HUDEP-2 (cell line): ENCODE measurements around the gene EPO.
A peak's percentile ranks its signal among the peaks of the same experiment; 100 is the strongest.

Experiments used
- DNase-seq, 76 experiments: peaks; one replicate each; lab custom pipeline; 2025; ENCODE audit not compliant: unreplicated experiment in 76 of 76; lab: John Stamatoyannopoulos, UW

Gene EPO

DNA sequence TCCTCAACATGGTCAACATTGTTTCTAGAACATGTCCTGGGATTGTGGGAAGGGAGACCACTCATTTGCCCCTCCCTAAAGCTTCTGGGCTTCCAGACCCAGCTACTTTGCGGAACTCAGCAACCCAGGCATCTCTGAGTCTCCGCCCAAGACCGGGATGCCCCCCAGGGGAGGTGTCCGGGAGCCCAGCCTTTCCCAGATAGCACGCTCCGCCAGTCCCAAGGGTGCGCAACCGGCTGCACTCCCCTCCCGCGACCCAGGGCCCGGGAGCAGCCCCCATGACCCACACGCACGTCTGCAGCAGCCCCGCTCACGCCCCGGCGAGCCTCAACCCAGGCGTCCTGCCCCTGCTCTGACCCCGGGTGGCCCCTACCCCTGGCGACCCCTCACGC lies at the start of gene EPO:
EPO (plus strand) TSS at position 190 of the 392 bp plus-strand sequence. CDS start 513 bp downstream, outside the sequence.
- no peak for DNase-seq

DNA sequence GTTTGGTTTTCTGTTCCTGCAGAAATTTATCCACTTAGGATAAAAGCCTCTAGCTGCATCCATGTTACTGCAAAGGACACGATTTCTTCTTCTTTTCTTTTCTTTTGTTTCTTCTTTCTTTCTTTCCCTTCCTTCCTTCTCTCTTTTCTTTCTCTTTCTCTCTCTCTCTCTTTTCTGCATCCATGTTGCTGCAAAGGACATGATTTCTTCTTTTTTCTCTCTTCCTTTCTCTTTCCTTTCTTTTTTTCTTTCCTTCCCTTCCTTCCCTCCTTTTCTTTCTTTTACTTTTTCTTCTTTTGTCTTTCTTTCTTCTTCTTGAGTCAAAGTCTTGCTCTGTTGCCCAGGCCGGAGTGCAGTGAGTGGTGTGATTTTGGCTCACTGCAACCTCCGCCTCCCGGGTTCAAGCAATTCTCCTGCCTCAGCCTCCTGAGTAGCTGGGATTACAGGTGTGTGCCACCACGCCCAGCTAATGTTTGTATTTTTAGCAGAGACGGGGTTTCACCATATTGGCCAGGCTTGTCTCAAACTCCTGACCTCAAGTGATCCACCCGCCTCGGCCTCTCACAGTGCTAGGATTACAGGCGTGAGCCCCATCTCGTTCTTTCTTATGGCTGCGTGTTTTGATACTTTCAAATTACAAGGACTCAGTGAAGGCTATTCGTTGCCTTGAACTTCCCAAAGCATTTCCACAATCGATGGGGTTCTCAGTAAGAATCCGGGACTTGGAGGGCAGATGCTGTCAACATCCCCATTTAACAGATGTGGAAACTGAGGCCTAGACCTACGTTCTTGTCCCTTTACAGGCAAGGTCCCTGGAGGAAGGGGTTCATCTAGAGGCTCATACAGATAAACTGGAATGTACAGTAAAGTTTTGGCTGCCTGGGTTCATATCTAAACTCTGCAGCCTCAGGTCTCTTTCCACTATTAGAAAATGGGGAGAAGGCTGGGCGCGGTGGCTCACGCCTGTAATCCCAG lies 48.6 kb upstream of the EPO start:
- DNase-seq = no peak

DNA sequence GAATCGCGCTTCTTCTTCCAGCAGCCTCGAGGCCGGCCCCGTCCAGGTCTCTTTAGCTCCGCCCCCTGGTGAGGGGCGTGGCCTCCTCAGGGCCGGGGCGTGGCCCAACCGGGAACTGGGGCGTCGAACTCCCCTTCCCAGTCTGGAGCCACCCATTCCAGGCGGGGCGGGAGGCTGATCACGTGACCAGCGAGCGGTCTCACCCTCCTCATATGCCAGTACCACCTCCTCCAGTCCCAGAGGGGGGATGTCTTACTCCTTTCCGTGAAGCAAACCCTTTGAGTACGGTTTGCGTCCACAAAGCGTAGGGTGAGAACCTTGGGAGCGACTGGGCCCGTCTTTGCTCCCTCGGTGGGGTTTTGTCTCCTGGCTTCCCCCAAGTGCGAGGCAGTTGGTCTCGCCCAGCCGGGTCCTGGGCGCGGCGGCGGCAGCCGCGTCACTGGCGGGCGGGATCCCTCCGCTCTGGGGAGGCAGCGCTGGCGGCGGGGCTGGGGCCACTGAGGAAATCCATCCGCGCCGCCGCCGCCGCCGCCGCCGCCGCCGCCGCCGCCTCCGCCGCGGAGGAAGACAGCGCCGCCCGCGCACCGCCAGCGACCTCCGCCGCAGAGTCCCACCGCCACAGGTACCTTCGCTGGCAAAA lies 46.8 kb upstream of the EPO start, which contains the start of gene GNB2:
GNB2 (plus strand) TSS at position 439 of the 640 bp plus-strand sequence. CDS start 2,526 bp downstream, outside the sequence.
- peak; percentile 86 to 100 (median 98) for DNase-seq

DNA sequence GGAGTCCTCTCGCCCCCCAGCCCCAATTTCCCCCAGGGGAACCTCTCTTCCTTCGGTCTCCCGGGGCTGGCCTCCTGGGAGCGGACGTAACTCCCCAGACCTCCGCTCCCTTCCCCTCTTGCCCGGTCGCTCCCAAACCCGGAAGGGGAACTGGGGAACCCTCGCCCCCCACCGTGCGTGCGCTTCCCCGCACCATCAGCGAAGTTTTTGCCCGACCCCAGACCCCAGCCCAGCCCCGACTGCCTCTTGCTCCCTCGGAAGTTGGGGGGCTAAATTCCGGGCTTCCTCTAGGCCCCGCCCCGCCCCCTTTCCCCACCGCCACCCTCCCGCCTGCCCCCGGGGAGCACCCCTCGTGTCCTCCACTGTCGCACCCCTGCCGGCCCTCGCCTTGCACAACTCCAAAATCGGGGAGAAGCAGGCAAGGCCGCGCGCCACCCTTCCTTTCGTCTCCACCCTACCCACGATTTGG lies 46.3 kb upstream of the EPO start:
- DNase-seq = peak in 23 of 76 experiments; percentile 7 to 73 (median 40)

- peak in 10 of 76 experiments; percentile 14 to 59 (median 32) for DNase-seq
These were observed 45.7 kb upstream of the EPO start for GRCh38 chr7:100674411-100675104.

- peak in 3 of 76 experiments; percentile 38 to 47 (median 39) for DNase-seq
These were observed 45.2 kb upstream of the EPO start for GRCh38 chr7:100675105-100675451.

DNA sequence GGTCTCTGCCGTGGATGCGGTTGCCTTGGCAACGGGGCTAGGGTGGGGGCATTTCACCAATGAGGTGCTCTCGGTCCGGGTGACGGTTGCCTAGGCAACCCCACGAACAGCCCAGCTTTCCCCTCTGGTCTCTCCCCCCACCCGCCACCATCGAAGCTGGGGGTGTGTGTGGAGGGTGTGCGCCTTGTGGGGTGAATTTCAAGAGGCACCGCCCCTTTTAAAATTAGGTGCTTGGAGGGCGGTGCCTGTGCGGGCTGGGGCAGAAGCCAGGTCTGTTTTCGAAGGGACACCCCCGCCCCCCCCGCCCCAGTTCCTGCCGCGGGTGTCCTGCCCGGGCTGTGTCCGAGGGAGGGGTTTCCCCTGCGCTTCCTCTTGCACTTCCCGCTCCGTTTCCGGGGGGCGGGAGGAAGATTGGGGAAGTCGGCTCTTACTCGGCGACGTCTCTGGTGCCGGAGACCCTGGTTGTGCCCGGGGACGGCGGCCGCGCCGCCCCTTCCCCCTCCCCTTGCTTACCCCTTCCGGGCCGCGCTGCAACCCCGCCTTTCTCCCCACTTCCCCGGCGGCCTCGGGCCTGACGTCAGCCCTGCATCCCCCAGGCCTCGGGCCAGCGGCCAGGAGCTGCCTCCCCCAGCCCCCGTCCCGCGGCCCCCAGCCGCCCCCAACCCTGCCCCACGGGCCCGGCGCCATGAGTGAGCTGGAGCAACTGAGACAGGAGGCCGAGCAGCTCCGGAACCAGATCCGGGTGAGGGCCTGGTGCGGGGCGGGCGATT lies 44.5 kb upstream of the EPO start:
- peak in 74 of 76 experiments; percentile 15 to 87 (median 70) for DNase-seq

DNA sequence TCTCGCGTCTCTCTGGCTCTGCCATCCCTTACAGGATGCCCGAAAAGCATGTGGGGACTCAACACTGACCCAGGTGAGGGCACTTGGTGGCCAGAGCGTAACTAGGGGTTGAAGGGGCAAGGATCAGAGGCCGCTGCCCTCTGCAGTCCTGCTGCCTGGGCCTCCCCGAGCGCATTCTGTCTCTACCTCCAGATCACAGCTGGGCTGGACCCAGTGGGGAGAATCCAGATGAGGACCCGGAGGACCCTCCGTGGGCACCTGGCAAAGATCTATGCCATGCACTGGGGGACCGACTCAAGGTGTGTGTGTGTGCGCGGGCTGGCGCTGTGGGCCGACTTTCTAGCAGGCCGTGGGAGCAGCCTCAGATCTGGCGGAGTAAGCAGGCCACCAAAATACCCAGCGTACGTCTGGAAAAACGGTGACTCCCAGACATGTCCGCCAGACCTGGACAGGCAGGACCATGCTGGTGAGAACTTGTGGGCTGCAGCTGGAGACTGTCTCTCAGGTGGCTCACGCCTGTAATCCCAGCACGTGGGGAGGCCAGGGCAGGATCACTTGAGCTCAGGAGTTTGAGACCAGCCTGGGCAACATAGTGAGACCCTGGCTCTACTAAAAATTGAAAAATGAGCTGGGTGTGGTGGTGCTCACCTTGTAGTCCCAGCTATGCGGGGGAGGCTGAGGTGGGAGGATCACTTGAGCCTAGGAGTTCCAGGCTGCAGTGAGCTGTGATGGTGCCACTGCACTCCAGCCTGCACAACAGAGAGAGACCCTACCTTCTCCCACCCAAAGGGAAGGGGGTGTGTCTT lies 43.6 kb upstream of the EPO start:
- DNase-seq = no peak

- DNase-seq = no peak
These were observed 42.7 kb upstream of the EPO start for GRCh38 chr7:100677308-100678267.

DNA sequence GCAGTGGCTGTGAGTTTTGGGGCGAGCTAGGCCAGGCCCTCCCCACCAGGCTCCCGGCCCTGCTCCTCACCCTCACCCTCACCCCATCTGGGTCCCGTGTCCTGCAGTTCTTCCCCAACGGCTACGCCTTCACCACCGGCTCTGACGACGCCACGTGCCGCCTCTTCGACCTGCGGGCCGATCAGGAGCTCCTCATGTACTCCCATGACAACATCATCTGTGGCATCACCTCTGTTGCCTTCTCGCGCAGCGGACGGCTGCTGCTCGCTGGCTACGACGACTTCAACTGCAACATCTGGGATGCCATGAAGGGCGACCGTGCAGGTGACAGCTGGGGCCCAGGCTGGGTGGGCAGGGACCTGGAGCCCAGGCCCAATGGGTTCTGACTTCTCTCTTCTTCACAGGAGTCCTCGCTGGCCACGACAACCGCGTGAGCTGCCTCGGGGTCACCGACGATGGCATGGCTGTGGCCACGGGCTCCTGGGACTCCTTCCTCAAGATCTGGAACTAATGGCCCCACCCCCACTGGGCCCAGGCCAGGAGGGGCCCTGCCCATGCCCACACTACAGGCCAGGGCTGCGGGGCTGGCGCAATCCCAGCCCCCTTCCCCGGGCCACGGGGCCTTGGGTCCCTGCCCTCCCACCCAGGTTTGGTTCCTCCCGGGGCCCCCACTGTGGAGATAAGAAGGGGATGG lies 41.8 kb upstream of the EPO start:
- DNase-seq = peak in 1 of 76 experiments; percentile 21

GRCh38 chr7:100679129-100679926 lies 40.9 kb upstream of the EPO start:
- no peak for DNase-seq

DNA sequence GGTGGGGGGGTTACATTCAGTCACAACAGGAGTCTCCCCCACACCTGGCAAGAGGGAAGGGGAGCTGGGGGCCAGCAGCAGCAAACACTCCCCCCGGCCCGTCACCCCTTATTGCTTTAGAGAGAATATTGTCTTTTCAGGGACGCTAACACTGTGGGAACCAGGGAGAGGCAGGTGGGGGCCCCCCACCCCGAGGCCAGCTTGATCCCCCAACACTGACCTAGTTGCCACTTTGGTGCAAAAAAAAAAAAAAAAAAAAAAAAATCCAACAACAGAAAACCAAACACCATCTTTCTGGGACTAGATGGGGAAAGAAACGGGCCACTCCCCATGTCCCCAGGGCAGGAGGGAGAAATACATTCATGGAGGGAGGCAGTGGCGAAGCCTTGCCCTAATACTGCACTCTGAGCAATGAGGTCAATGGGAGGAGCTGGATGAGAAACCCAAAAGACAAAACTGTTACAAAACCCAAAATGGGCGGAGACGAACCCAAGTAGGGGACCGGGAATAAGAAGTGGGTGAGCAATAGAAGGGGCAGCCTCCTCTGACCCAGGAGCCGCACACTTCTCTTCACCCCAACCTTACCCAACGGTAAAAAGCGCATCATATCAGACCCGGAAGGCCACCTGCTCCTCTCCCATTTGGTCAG lies 40.2 kb upstream of the EPO start:
- DNase-seq = peak in 8 of 76 experiments; percentile 8 to 50 (median 24)

- DNase-seq = peak in 3 of 76 experiments; percentile 16 to 30 (median 26)
These were observed 39.5 kb upstream of the EPO start for GRCh38 chr7:100680576-100681271.

GRCh38 chr7:100681491-100682227 lies 38.6 kb upstream of the EPO start:
- no peak for DNase-seq

DNA sequence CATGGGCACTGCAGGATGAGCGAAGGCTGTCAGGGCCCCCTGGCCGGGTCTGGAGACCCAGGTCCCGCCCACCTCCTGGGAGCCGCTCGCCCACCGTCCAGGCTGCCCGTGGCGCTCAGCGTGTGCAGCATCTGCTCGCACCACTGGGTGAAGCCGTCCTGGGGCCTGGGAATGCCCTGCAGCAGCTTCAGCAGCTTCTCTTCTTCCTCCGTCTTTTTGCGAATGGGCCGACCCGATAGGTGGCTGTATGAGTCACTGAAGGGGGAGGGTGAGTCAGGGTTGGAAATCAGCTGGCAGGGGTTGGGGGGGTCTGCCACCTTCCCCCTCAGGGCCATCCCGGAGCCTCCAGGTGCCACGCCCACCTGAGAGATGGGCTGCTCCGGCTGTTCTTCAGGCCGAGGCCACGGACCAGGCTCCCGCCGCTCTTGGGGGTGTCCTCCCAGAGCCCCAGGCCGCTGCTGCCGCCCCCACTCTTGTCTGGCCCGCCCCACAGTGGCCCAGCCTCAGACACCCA lies 38.0 kb upstream of the EPO start:
- DNase-seq = peak in 3 of 76 experiments; percentile 13 to 44 (median 20)
